ENCODE measurements around the gene RGPD8.
"Not testable (repeated sequence)": the region's sequence is repeated elsewhere in the genome, so short reads cannot be mapped to it uniquely, and the experiment has no call there.

DNA sequence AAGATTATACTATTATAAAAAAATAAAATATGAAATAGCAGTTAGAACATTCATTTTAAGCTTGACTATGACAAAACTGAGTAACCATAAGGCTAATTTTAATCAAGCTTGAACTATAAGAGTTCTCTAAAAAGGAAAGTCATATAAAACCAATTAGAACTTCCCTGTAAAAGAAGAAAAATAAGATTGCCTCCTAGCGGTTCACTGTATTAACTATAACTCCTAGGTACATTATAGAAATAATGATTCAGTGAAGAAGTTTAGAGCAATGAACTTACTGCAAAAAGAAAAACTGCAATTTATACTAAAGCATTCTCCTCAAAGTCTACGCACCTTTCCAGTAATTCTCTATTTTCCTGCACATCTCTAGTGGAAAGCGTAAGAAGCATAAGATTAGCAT is 16.6 kb downstream of the RGPD8 start:
- not testable (repeated sequence) for TF ChIP-seq ZNF274 (IDR thresholded peaks at IDR 0.05; ENCODE audit: borderline replicate concordance, extremely low read depth, low read length); CREB1 (IDR thresholded peaks at IDR 0.05); RFX5 (IDR thresholded peaks at IDR 0.05; ENCODE audit: borderline replicate concordance, low read depth, low read length); EZH2 (IDR thresholded peaks at IDR 0.05; ENCODE audit: low read depth, low read length, severe bottlenecking); POLR2A (IDR thresholded peaks at IDR 0.05; ENCODE audit: control extremely low read depth in 1 of 2, low read depth in 2 of 2, low read length in 2 of 2); RXRA (IDR thresholded peaks at IDR 0.05; ENCODE audit: insufficient read depth, low read depth, low read length); JUN (IDR thresholded peaks at IDR 0.05; ENCODE audit: low read depth, low read length); POLR2AphosphoS5 (IDR thresholded peaks at IDR 0.05; ENCODE audit: low read depth, low read length); CHD1 (IDR thresholded peaks at IDR 0.05; ENCODE audit: low read depth, low read length)
- TF ChIP-seq, protein P1, sequence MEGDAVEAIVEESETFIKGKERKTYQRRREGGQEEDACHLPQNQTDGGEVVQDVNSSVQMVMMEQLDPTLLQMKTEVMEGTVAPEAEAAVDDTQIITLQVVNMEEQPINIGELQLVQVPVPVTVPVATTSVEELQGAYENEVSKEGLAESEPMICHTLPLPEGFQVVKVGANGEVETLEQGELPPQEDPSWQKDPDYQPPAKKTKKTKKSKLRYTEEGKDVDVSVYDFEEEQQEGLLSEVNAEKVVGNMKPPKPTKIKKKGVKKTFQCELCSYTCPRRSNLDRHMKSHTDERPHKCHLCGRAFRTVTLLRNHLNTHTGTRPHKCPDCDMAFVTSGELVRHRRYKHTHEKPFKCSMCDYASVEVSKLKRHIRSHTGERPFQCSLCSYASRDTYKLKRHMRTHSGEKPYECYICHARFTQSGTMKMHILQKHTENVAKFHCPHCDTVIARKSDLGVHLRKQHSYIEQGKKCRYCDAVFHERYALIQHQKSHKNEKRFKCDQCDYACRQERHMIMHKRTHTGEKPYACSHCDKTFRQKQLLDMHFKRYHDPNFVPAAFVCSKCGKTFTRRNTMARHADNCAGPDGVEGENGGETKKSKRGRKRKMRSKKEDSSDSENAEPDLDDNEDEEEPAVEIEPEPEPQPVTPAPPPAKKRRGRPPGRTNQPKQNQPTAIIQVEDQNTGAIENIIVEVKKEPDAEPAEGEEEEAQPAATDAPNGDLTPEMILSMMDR (IDR thresholded peaks at IDR 0.05; ENCODE audit: control extremely low read depth in 1 of 3, insufficient read depth in 1 of 3, low read depth in 1 of 3, low read length in 3 of 3) = not testable (repeated sequence)

Data from H1 (cell line).